GM19035 (cell line): ENCODE results near the gene SCUBE3.

Experiments
- ATAC-seq: cut with Tn5 transposase; IDR thresholded peaks from one replicate; pipeline ENCODE4 v1.9.1; 2021; ENCODE audit not compliant: unreplicated experiment

Gene SCUBE3

GRCh38 chr6:35264550-35265274 lies 51.0 kb downstream of the SCUBE3 start:
- no peak for ATAC-seq

DNA sequence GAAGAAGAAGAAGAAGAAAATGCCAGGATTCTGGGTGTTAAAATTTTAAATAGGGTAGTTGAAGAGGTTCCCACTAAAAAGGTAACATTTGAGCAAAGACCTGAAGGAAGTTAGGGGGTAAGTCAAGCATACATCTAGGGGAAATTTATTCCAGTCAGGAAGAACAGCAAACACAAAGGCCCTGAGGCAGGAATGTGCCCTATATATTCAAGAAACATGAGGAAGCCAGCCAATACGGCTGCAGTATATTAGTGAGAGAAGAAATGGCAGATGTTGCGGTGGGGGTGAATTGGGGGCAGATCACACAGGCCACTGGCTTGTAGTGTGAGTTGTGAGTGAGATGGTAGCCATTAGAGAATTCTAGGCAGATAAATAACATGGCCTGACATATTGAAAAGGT lies 51.8 kb downstream of the SCUBE3 start:
- no peak for ATAC-seq

- ATAC-seq = no peak
Measured at GRCh38 chr6:35267446-35267845, 53.7 kb downstream of the SCUBE3 start.

DNA sequence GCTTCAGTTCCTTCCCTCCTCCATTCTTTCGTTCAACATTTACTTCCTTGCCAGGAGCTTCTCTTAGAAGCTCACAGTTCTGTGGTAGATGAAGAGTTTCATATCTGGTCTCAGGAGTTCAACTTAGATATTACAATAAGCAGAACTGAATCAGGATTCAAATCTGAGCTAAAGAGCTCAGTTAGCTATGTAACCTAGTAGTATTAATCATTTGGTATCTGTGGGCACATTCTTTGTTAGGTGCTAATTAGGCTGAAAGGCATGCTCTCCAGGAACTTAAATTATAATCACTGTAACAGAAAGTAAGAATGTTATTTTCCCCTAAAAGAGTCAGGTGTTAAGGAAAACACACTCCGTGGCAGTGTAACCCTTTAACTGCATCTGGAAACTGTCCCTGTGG lies 54.1 kb downstream of the SCUBE3 start:
- ATAC-seq = no peak

DNA sequence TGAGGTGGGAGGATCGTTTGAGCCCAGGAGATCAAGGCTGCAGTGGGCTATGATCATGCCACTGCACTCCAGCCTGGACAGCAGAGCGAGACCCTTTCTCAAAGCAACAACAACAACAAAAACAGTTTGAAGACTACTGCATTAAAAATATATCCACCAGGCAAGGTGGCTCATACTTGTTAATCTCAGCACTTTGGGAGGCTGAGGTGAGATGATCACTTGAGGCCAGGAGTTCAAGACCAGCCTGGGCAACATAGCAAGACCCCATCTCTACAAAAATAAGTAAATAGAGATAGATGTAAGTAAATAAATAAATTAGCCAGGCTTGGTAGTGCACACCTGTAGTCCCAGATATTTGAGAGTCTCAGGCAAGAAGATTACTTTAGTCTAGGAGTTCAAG lies 58.2 kb downstream of the SCUBE3 start:
- no peak for ATAC-seq

DNA sequence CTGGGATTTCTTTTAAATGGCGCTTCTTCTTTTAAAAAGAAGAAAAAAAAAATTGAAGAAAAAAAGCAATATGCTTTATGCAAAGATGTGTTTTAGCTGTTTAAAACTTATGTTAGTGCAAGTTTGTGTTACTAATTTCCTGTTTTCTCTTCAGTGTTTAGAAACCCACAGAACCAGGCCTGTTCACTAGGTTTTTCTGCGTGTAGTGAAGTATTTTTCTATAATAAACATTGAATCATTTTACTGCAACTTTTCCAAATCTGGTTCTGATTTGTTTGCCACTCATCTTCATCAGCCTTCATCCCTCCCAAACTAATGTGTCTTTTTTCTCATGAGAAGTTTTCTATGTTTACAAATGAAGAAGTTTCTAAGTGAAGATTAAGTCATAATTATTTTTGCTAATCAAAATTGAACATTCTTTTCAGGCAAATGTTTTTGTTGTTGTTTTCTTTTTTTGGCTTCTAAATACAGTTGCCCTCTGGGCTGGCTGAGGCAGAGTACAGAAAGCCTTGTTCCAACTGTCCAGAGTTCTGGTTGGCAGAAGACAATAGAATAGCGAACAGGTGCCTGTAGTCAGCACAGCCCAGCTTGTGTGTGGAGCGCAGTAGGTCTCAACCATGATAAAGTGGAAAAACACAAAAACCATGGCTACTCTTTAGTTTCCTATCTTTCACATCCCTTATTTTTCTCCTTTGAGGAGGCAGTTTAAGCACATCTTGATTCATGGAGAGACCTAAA lies 60.2 kb downstream of the SCUBE3 start:
- ATAC-seq = no peak

DNA sequence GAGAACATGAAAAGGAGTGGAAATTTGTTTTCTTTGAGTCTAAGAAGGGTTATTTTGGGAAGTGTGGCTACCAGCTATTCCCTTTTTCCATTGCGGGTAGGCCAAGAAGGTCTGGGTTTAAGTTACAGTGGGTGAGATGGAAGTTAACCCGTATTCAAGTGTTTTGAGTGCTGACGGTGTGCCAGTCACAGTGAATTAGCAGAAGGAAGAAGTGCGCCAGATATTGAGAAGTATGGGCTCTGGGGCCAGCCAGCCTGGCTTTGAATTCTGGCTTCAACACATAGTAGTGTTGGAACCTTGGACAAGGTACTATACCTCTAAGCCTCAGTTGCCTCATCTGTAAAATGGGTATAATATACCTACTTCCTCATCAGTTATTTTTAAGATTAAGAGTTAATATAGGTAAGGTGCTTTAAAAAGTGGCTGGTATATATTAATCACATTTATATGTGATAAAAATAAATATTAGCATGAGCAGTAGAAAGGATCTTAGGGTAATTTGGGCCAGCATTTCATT lies 62.0 kb downstream of the SCUBE3 start:
- ATAC-seq = no peak

DNA sequence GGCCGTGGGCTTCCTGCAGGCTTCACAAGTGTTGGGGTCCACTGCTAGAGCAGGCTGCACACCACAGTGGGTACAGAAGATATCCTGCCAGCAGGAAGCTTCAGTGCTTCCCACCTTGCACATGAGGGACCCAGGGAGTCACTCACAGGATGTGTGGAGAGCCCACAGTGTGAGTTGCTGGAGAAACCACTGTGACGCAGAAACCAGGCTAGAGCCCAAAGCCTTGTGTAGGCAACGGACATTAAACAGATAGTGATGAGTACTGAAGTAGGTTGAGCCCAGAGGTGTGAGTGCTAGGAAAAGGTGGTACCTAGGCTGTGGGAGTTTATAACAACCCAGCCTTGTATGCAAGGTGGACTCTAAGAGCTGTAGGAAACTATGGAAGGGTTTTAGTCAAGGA lies 65.0 kb downstream of the SCUBE3 start:
- ATAC-seq = no peak

DNA sequence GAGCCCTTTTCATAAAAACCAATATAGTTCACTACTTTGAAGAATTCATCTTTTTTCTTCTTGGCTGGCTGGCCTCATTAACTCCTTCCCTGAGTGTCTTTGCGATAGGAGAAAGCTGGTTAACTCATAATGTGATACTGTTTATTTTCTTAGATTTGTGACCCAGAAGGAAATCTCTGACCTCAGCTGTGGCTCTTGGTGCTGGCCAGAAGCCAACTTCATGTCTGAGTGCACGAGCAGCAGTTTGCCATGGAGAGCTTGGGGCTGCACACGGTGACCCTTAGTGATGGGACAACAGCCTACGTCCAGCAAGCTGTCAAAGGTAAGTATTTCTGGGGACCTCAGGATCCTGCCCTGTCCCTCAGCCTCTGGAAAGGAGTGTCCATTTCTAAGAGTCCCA lies 67.1 kb downstream of the SCUBE3 start:
- ATAC-seq = no peak

GRCh38 chr6:35282472-35282871 lies 68.7 kb downstream of the SCUBE3 start:
- ATAC-seq = no peak

DNA sequence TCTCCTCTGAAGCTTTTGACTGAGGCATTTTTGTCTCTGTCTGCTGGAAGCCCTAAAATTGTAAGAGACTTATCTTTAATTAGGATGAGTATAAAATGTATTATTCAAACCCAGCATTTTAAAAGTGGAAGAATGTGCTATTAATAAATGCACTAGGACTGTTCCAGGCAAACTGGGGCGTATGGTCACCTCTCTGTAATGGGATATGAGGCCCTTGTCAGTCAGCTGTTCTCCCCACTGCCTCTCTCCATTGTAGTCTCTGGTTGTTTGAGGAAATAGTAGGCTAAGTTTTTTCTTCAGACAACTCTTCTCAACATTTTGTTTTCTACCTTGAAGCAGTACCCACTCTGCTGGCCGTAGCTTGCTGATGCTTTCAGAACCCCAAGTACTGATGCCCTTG lies 69.6 kb downstream of the SCUBE3 start:
- ATAC-seq = no peak

DNA sequence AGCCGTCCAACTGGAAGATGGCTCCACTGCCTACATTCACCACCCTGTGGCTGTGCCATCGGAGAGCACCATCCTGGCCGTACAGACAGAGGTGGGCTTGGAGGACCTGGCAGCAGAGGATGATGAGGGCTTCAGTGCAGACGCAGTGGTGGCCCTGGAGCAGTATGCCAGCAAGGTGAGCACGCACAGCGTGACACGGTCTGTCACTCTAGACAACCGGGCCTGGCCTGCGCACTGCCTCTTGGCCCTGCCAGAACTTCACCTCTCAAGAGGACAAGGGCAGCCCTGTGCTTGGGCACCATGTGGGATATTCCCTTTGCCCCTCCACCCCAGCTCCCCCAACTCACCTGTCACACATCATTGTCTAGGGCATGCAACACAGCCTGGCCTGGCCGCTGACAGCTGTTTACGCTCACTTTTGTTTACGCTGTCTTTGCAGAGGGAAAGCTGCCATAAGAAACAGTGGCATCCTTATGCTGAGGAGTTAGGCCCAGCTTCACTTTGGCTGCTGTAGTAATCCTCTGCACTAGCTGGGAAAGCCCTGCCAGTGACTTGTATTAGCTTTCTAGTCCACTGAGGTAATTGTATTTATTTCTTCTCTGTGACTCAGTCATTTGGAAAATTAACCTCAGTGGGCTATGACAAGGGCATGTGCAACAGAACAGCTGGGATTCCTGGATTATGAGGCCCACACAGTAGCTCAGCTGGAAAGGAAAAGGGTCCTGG lies 74.1 kb downstream of the SCUBE3 start:
- no peak for ATAC-seq

GRCh38 chr6:35288834-35289233 lies 75.1 kb downstream of the SCUBE3 start:
- ATAC-seq = no peak

DNA sequence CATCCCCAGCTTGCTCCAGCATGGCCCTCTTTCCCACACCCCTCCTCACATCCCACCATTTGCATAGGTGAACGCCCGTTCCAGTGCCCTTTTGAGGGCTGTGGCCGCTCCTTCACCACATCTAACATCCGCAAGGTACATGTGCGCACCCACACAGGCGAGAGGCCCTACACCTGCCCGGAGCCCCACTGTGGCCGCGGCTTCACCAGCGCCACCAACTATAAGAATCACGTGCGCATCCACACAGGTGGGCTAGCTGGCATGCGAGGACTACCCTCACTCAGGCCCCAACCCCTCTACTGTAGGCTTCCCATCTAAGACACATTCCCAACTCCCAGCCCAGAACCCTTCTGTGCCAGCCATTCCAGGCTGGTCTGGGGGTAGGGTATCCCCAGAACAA lies 77.7 kb downstream of the SCUBE3 start:
- no peak for ATAC-seq

DNA sequence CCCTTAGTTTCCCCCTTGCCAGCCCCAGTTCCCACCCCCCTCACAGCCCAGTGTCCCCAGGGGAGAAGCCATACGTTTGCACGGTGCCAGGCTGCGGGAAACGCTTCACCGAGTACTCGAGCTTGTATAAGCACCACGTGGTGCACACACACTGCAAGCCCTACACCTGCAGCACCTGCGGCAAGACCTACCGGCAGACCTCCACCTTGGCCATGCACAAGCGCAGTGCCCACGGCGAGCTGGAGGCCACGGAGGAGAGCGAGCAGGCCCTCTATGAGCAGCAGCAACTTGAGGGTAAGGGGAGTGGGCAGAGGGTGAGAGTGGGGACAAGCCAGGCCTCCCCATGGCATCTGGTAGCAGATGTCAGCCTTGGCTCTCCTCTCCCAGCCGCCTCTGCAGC lies 78.7 kb downstream of the SCUBE3 start:
- ATAC-seq = no peak

GRCh38 chr6:35293681-35294080 lies 79.9 kb downstream of the SCUBE3 start:
- no peak for ATAC-seq

DNA sequence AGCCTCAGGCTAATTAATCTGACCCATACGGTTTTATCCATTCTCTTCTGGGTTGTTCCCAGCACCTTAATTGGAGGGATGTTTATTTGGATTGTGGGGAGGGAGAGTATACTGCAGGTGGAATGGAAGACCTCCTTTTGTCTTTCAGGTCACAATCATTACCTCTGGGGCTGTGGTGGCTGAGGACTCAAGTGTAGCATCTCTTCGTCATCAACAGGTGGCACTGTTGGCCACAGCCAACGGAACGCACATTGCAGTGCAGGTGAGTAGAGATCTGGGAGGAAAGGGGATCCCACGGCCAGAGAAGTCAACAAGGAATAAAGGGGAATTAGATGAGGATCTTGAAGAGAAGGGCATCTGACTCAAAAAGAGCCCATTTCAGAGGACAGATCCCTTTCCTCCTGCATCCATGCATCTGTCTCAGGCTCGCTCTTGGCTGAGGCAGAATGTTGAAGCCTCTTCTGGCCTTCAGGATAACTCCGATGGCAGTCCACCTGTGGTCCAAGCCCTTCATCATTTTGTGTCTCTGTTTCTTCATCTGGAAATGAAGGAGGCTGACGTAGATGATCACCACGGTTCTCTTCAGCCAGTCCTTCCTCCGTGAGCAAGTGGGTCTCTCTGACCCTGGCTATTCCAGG lies 80.7 kb downstream of the SCUBE3 start:
- no peak for ATAC-seq

- ATAC-seq = no peak
Measured at GRCh38 chr6:35295036-35295435, 81.3 kb downstream of the SCUBE3 start.

DNA sequence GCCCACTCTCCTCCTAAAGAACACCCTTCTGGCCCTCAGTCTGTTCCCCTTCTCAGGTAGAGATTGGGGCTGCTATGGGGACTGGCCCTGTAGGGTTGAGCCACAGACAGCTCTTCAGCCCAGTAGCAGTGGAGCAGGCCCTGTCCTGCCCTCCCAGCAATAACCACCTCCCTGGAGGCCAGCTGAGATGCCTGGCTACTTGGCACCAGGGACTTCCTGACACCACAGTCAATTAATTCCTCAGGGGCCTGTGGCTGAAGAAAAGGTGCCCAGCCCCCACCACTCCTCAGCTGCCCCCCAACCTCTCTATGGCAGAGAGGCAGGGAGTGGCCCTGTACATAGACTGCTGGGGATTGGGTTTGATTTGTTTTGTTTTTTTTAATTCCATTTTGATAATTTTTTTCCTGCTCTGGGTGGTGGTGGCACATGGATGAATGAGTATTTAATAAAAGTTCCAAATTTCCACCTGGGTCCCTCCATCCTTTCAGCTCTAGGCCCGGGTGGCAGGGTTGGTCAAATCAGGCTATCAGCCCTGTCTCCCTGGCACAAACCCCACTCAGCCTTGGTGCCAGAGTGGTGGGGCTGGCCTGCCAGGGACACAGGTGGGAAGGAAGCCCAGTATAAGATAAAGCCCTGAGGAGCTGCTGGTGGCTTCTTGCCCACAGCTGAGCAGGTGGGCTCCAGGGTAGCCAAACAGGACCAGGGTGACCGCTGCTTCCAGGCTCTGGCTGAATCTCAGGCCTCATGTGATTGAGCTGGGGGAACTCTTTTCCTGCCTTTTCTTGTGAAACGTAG lies 82.0 kb downstream of the SCUBE3 start:
- ATAC-seq = no peak

DNA sequence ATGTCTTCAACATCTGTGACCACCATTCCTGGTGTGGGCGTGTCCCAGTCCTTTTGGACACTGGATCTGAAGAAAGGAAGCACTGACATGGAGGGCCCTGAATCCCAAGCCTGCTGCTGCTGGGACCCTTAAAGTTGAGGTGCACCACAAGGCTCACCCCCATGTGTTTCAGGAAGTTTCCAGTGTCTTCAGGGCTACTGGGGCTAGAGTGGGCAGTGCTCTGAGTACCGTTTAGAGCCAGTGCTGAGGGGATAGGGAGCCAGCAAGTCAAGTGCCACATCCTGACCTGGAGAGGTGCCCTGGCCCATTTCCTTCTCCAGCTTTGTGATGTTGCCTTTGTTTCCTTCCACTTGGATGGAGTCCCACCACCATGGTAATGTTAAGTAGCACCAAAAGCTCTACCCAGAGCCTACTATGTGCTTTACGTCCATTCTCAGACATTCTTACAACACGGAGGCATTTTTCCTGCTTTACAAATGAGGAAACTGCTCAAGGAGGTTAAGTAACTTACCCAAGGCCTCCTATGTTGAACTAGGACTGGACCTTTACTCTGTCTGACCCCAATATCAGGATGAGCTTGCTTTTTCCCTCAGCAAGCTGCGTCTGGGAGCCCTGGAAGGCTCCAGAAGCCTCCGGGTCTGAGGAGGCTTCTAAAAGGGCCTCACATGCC lies 83.3 kb downstream of the SCUBE3 start:
- ATAC-seq = no peak
